ENCODE data around the gene CREB5. TPM values are rescaled to one million over a fixed set of nuclear protein-coding genes. Genes with fewer than 3 reads are reported as not detected.

The CREB5 gene
- total RNA-seq, 6 donors from 2014 or later: 8.3 to 34.6 (median 15.3) TPM

DNA sequence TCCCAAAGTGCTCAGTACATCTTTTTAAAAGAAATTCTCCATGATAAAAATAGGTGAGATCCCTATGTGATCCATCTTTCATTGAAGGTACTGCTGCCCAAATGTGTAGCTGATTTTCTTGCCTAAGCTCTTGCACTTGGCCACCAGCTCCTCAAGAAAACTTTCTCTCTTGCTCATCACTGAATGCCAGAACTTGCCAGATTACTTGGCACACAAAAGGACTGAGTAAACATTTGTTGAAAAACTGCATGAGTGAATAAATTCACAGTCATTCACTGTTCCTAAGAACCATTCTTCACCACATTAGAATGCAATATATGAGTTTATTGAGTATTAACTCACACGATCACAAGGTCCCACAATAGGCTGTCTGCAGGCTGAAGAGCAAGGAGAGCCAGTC, 445.9 kb downstream of the CREB5 start:
- 52 to 82% methylated on average over 1 of the region's 1 CpG for WGBS, 2 donors
- H3K4me1 ChIP-seq: peaks cover 10 to 12% (median 11%) of the 10 kb centered on the region in 4 donors
- peaks cover 0 to 5% (median 0%) of the 10 kb centered on the region in 4 donors for H3K27me3 ChIP-seq
- H3K9me3 ChIP-seq: no peaks in the 10 kb centered on the region
- no peak overlapping the region for H3K4me3 ChIP-seq
- DNase-seq (no peak), ATAC-seq (ENCODE audit: low FRiP score in 2 of 2) (no peak)
- TF ChIP-seq POLR2AphosphoS5 (IDR thresholded peaks at IDR 0.05): no peak
- TF ChIP-seq EP300 (IDR thresholded peaks at IDR 0.05): no peak
- TF ChIP-seq POLR2A (IDR thresholded peaks at IDR 0.05): no peak
- no peak for TF ChIP-seq CTCF (IDR thresholded peaks at IDR 0.05)
- no peak overlapping the region for H3K27ac ChIP-seq
- H3K36me3 ChIP-seq: no peaks in the 10 kb centered on the region

DNA sequence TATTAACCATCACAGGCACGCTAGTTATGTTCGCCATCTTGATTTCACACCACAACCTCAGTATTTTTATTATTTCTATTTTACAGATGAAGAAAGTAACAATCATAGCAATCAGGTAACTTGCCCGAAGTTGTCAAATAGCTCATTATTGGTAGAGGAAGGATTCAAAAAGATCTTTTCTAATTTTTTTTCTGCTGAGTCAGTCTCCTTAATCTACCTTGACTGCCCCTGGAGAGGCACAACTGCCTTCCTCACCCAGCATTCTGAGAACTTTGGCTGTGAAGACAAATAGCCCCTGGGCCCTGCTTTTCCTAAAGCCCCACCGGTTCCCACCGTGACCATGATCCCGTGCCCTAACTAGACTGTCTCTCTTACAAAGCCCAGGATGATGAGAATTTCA, 446.6 kb downstream of the CREB5 start:
- H3K27me3 ChIP-seq: peaks cover 0 to 1% (median 0%) of the 10 kb centered on the region in 4 donors
- H3K9me3 ChIP-seq: no peaks in the 10 kb centered on the region
- no peak overlapping the region for H3K4me3 ChIP-seq
- H3K36me3 ChIP-seq: no peaks in the 10 kb centered on the region
- no peak for TF ChIP-seq POLR2A (IDR thresholded peaks at IDR 0.05)
- no peak for TF ChIP-seq EP300 (IDR thresholded peaks at IDR 0.05)
- TF ChIP-seq CTCF (IDR thresholded peaks at IDR 0.05): no peak
- TF ChIP-seq POLR2AphosphoS5 (IDR thresholded peaks at IDR 0.05): no peak
- H3K4me1 ChIP-seq: peaks cover 6 to 7% (median 7%) of the 10 kb centered on the region in 4 donors
- 85 to 91% methylated on average over 6 of the region's 6 CpGs for WGBS, 2 donors
- ATAC-seq (ENCODE audit: low FRiP score in 2 of 2): no peak
- H3K27ac ChIP-seq: no peak overlapping the region
- no peak for DNase-seq

DNA sequence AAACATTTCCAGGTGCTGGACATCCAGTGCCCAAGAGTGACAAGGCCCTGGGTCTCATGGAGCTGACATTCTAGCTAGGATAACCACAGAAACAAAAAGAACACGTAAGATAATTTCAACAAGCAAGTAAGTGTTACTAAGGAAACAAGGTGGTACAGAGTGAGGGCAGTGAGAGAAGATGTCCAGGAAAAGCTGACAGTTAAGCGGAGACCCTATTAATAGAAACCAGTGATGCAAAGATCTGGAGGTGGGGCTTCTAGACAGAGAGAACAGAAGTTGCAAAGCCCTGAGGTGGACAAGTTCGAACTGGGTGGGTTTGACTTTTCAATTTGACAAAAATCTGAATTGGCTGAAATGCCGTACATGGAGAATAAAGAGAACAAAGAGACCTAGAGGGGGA, 449.5 kb downstream of the CREB5 start:
- Histone ChIP-seq H3K36me3 (no peaks in the 10 kb centered on the region), H3K27me3 (no peaks in the 10 kb centered on the region), H3K4me1 (no peaks in the 10 kb centered on the region), H3K4me3 (no peak overlapping the region), H3K27ac (no peak overlapping the region), H3K9me3 (no peaks in the 10 kb centered on the region)
- 92 to 96% methylated on average over 4 of the region's 4 CpGs for WGBS, 2 donors
- no peak for TF ChIP-seq POLR2A (IDR thresholded peaks at IDR 0.05)
- no peak for TF ChIP-seq CTCF (IDR thresholded peaks at IDR 0.05)
- no peak for TF ChIP-seq POLR2AphosphoS5 (IDR thresholded peaks at IDR 0.05)
- TF ChIP-seq EP300 (IDR thresholded peaks at IDR 0.05): no peak
- ATAC-seq (ENCODE audit: low FRiP score in 2 of 2) (no peak), DNase-seq (no peak)

DNA sequence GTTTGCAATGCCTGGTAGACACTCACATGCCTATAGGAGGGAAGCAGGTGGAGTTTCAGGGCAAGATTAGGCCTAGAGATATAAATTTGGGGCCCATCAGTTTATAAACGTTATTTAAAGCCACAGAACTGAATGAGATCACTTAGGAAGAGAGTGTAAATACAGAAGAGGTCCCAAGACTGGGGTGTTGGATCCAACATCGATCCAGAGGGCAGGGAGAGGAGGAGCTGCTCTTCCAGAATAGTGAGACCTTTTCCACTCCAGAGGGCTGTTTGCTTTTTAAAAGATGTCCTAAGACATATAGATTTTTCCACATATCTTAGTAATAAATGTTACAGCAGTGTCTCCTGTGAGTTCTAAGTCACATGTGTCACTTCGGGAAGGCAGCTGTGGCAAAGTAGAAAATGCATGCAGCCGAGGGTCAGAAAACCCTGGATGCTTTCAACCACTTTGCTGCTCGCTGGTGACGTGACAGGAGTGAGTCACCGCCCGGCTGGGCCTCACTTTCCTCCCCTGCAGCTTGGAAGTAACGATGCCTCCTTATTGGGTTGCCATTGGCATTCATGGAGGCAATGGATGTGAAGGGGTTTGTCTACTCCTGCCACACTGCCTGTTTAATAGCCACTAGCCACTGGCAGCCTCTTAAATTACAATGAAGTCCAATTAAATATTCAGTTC, 450.4 kb downstream of the CREB5 start:
- H3K4me1 ChIP-seq: no peaks in the 10 kb centered on the region
- no peaks in the 10 kb centered on the region for H3K36me3 ChIP-seq
- no peaks in the 10 kb centered on the region for H3K27me3 ChIP-seq
- no peak overlapping the region for H3K4me3 ChIP-seq
- DNase-seq (peak in 1 of 2 donors; percentile 13), ATAC-seq (ENCODE audit: low FRiP score in 2 of 2) (no peak)
- WGBS, 2 donors: 70 to 84% methylated on average over 9 of the region's 9 CpGs
- no peaks in the 10 kb centered on the region for H3K9me3 ChIP-seq
- TF ChIP-seq POLR2A (IDR thresholded peaks at IDR 0.05): no peak
- no peak overlapping the region for H3K27ac ChIP-seq

DNA sequence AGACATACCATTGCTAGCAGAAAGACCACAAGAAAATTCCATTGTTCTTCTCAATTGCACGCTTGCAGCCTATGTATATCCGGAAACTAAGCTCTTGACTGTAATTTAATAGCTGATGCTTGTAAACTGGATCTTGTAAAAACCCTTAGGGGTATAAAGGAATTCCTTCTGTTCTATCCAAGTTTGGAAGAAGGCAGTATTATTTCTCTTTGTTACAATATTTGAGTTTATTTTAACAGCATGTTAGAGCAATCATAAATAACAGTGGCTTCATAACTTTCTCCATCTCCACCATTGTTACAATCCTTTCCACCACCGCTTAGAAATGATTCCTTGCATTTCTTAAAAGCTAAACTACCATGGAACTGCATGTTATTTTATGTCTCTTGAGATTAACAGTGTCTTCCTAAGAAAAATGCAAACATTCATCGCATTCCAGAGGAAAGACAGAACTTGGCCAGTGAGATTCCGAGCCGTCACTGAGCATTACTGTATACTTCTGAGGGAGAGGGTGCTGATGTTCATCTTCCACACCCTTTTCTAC, 453.4 kb downstream of the CREB5 start:
- WGBS, 2 donors: 85 to 92% methylated on average over 6 of the region's 6 CpGs
- no peaks in the 10 kb centered on the region for H3K9me3 ChIP-seq
- H3K4me3 ChIP-seq: no peak overlapping the region
- H3K27ac ChIP-seq: no peak overlapping the region
- TF ChIP-seq EP300 (IDR thresholded peaks at IDR 0.05) (no peak), POLR2AphosphoS5 (IDR thresholded peaks at IDR 0.05) (no peak), CTCF (IDR thresholded peaks at IDR 0.05) (no peak), POLR2A (IDR thresholded peaks at IDR 0.05) (no peak)
- no peaks in the 10 kb centered on the region for H3K36me3 ChIP-seq
- H3K27me3 ChIP-seq: no peaks in the 10 kb centered on the region
- no peak for ATAC-seq (ENCODE audit: low FRiP score in 2 of 2)
- H3K4me1 ChIP-seq: no peaks in the 10 kb centered on the region
- no peak for DNase-seq
